Fibroblast of the aortic adventitia (primary cell): ENCODE data around the gene WDR20. TPM values are rescaled to one million over a fixed set of nuclear protein-coding genes. Genes with fewer than 3 reads are reported as not detected.
"Not testable (repeated sequence)": the region's sequence is repeated elsewhere in the genome, so short reads cannot be mapped to it uniquely, and the experiment has no call there.

ENCODE experiments used
- DNase-seq: peaks from one replicate; pipeline ENCODE4 v3.0.0-alpha.2; 2010; ENCODE audit warnings: low read depth
- H3K4me3 ChIP-seq: 2 replicates; pipeline ENCODE4 v1.5.1; 2011; ENCODE audit warnings: low read depth, mild to moderate bottlenecking, control low read depth, low read length, moderate library complexity
- CTCF ChIP-seq: IDR thresholded peaks from 2 replicates; pipeline ENCODE4 v1.5.1; 2011; ENCODE audit warnings: mild to moderate bottlenecking, low read length, control low read depth, inconsistent platforms; ENCODE audit not compliant: insufficient read depth
- total RNA-seq: library from RNA; depleted of rRNA; stranded (reverse); fragments of >200 nt; gene quantifications from 2 replicates; pipeline ENCODE4 v1.2.3, GENCODE V29; 2012; ENCODE audit warnings: low replicate concordance

Gene WDR20
- total RNA-seq, 1 donor, result 14.6 TPM

GRCh38 chr14:102158797-102159196 lies 19.1 kb downstream of the WDR20 start:
- no peak for TF ChIP-seq CTCF
- no peak for DNase-seq
- H3K4me3 ChIP-seq, result no peak overlapping the region

GRCh38 chr14:102159841-102160240 lies 20.1 kb downstream of the WDR20 start:
- no peak for TF ChIP-seq CTCF
- DNase-seq, result no peak
- H3K4me3 ChIP-seq, result no peak overlapping the region

GRCh38 chr14:102162487-102162886 lies 22.8 kb downstream of the WDR20 start:
- DNase-seq, result no peak
- TF ChIP-seq CTCF, result no peak
- H3K4me3 ChIP-seq, result no peak overlapping the region

GRCh38 chr14:102164241-102164641 lies 24.5 kb downstream of the WDR20 start:
- H3K4me3 ChIP-seq, result no peak overlapping the region
- TF ChIP-seq CTCF, result no peak
- DNase-seq, result peak; percentile 46

- H3K4me3 ChIP-seq, result no peak overlapping the region
- TF ChIP-seq CTCF, result no peak
- DNase-seq, result no peak
Measured at GRCh38 chr14:102164965-102165364, 25.3 kb downstream of the WDR20 start.

GRCh38 chr14:102170061-102170460 lies 30.4 kb downstream of the WDR20 start:
- DNase-seq, result no peak
- no peak overlapping the region for H3K4me3 ChIP-seq
- no peak for TF ChIP-seq CTCF

GRCh38 chr14:102171173-102172020 lies 31.7 kb downstream of the WDR20 start:
- no peak for TF ChIP-seq CTCF
- DNase-seq, result no peak

GRCh38 chr14:102172021-102172272 lies 32.2 kb downstream of the WDR20 start:
- not testable (repeated sequence) for H3K4me3 ChIP-seq, DNase-seq

More at GRCh38 chr14:102171173-102172020, 31.7 kb downstream of the WDR20 start:
- H3K4me3 ChIP-seq, result no peak overlapping the region

GRCh38 chr14:102172721-102173120 lies 33.0 kb downstream of the WDR20 start:
- H3K4me3 ChIP-seq, DNase-seq: not testable (repeated sequence)
